GM21737 (cell line): ENCODE measurements around the gene JMJD6.
"Not testable (repeated sequence)": the region's sequence is repeated elsewhere in the genome, so short reads cannot be mapped to it uniquely, and the experiment has no call there.

Experiments
- ATAC-seq: cut with Tn5 transposase; IDR thresholded peaks from one replicate; pipeline ENCODE4 v1.9.1; 2021; ENCODE audit warnings: mild to moderate bottlenecking, moderate library complexity; ENCODE audit not compliant: unreplicated experiment

Gene JMJD6

DNA sequence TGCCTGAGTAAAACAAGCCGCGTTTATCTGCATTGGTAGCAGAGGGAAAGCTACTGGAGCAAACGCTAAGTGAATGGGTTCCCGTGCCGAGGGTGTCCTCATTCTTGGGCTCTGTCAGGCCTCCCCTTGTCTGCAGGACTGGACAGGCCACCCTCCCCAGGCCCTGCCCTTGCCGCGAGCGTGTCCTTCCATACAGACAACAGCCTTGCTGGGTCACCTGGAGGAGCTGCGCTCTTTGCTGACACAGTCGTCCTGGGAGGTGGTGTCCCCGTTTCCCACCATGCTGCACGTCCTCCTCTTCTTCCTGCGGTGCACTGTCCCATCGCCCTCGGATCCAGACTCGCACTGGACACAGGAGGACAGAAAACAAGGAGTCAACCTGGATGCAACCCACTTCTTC, 7.9 kb downstream of the JMJD6 start:
- no peak for ATAC-seq

DNA sequence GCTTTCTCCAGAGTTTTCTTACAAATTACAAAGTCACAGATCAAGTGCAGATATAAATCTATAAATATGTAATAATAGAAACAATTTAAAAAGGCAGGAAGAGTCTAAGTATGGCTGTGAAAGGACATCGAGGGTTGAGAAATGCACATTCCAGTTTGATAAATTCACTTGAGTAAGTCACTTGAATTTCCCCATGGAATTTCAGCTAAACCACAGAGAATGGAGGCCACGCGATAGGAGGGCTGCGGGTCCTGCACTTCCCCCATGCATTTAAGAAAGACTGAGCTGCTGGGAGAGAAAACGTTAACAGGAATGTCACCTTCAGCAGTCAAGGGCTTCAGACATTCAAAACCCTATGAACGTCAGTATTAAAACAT, 9.6 kb downstream of the JMJD6 start:
- ATAC-seq = no peak

DNA sequence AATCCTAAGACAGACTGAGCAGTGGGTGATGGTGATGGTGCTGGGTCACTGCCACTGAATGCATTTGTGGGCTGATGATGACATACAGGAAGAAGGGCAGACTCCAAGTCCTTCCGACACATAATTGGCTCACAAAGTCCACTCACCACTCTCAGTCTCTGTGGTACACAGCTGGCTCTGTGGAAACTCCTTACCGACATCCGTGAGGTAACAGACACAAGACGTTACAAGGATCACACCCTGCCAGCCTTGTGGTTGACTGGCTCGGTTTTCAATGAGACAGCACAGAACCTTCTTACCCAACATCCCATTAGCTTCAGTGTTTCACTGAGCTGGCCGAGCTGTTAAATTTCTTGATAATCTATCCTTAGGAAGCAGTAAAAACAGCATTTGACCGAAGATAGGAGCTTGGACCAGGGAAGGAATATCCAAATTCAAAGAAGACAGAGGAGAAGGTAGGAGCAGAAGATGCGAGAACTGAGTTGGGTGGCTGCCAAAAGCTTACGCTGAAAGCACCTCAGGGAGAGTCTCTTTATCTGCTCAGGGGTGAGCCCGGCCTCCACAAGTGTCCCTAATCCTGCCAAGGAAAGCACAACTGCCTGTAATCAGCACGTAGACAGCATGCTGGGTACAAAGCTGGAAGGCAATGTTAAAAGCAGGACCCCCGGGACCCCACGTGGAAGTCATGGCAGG, 10.1 kb downstream of the JMJD6 start:
- ATAC-seq = no peak

DNA sequence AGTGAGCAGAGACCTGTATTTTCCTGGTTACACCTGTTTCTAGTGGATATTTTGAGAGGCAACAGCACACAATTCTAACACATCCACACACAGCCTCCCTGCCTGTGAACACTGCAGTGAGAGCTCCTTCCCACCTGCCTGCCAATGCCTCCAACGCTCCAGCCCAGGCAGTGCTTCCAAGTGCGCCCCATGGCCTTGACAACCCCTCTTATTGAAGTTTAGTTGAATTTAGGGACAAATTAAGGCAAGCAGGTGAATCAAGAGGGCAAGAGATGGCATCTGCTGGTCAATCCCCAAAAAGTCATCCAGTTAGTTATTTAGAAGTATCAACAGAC, 10.9 kb downstream of the JMJD6 start:
- no peak for ATAC-seq

- ATAC-seq = no peak
Measured at GRCh38 chr17:76714822-76715495, 11.4 kb downstream of the JMJD6 start.

GRCh38 chr17:76714336-76714735, 12.1 kb downstream of the JMJD6 start:
- no peak for ATAC-seq

DNA sequence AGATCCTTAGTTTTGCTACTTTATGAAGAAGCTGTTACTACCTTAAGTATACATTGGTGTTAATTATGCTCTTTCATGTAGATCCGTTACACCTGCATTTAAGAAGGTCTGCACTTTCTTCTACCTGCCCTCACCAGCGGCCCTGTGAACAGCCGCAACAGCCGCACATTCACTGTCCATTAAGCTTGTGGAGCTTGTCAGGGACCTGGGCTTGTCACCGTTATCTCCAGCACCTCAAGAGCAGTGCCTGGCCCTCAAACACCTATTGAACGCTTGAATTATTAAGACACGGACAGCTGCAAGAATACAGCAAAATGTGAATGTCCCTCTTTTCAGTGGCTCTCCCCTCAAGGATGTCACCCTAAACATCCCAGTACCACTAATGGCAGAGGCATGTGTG, 12.6 kb downstream of the JMJD6 start:
- no peak for ATAC-seq

GRCh38 chr17:76712321-76712720, 14.1 kb downstream of the JMJD6 start:
- ATAC-seq = not testable (repeated sequence)

GRCh38 chr17:76710863-76711611, 15.4 kb downstream of the JMJD6 start, which contains the start of gene MXRA7:
MXRA7 (minus strand) TSS chr17:76710965; CDS start chr17:76710946, 19 bp downstream.
- no peak for ATAC-seq

DNA sequence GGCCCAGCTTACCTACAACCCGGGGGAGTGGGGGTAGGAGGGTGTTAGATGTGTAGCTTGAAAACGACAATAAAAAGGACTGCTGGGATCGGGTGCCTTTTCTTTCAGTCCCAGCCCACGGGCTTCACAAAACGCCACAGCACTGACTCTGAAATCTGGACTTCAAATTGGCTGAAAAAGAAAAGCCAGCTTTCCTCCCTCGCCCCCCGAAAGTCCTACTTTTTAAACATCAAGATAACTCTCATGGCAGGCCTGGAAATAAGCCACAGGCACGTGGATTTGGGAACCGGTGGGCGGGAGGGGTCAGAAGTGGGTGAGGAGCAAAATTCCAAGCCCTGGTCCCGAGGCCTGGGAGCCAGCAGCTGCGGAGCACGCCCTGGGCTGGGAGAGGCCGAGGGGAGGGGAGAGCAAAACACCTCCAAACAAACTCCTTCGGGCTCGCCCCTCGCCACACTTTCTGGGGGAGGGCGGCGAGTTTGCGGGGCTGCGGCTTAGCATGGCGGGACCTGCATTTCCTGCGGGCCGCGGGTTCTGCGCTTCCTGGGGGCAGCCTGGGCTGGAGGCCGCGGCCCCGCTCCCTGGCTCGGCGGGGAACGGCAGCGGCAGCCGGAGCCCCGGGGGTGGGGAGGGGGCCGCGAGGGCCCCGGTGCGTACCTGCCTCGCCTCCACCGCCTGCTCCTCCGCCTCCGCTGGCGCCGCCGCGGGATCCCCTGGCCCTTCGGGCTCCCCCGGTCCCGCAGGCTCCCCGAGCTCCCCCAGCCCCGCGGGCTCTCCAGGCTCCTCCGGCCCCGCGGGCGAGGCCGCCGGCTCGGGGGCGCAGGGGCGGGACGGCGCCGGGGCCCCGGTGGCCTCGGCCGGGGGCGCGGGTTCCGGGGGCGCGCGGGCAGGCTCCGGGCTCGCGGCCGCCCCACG, 16.2 kb downstream of the JMJD6 start:
- not testable (repeated sequence) for ATAC-seq

GRCh38 chr17:76709077-76709950, 17.1 kb downstream of the JMJD6 start:
- no peak for ATAC-seq

DNA sequence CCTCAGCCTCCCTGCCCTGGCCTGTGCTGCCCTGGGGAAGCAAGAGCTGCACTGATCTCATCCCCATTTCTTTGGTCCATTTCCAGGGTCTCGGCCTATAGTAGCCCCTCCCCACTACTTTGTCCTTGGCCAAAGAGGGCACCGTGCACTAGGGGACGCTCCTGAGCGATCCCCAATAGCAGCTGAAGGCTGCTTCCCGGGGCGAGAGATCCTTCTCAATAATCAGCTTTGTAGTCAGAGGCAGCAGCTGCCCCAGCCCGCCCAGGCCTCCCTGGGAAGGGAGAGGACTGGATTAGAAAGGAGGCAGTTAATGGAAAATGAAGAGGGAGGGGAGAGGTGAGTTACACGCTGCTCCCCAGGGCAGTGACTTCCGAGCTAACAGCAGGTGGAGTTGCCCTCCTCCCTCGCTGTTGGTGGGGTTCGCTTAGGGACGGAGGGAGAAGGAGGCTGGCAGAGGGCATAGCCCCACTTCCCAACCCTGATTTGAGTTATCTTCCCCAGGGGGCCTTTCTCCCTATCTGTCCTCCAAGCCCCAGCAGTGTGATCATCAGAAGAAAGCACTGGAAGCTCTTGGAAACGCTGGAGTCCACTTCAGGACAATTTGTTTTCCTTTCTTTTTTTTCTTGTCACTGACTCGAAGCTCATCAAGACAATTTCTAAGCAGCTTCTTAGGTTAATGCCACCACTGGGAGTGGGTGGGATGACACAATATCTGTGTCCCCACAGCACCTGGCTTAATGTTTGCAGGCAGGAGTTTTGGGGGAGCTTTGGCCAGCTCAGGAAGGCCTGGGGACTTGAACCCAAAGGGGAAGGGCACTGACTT, 18.2 kb downstream of the JMJD6 start:
- no peak for ATAC-seq

GRCh38 chr17:76706817-76707216, 19.6 kb downstream of the JMJD6 start:
- ATAC-seq = no peak

DNA sequence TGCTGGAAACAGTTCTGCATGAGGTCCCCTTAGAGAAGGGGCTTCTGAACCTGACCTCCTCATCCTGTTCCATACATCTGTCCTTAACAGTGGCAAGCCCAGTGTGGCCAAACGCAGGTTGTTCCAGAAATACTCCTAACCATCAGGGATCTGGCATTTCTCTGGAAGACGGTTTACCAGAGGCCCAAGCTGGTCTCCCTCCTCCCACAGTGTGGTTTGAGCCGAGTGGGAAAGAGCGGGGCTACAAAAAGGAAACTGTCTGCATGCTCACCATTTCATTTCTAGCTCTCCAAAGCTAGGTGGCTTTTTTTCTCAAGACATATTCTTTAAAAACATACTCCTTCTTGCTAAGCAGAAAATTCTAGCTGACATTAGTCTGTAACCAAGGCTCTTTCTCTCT, 21.6 kb downstream of the JMJD6 start:
- ATAC-seq = no peak

DNA sequence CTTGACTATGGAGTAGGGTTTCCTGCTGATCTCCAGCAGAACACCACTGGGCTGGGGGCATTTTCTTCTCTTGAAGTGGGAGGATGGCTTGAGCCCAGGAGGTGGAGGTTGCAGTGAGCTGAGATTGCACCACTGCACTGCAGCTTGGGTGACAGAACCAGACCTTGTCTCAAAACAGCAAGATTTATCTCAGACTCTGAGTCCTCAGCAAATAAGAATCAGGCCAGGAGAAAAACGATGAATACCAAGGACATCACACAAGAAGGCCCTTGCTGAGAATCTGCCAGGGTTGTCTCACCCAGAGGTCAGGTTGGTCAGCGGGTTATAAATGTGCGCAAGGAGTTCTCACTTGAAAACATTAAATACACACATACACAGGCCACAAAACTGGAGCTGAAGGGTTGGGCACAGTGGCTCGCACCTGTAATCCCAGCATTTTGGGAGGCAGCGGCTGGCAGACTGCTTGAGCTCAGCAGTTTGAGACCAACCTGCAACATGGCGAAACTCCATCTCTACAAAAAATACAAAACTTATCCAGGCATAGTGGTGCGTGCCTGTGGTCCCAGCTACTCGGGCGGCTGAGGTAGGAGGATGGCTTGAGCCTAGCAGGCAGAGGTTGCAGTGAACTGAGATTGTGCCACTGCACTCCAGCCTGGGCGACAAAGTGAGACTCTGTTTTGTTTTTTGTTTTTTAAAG, 23.3 kb downstream of the JMJD6 start:
- ATAC-seq = no peak

DNA sequence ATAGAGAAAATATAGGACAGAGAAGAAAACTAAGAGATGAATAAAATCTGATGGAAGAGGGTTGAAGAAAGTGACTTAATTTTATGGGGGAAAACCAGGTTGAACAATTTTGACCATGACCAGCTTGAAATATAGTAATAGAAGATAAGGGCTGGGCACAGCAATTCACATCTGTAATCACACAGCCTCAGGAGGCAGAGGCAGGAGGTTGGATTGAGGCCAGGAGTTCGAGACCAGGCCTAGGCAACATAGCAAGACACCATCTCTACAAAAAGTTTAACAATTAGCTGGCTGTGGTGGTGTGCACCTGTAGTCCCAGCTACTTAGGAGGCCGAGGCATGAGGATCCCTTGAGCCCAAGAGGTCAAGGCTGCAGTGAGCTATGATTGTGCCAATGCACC, 24.3 kb downstream of the JMJD6 start:
- ATAC-seq = no peak

DNA sequence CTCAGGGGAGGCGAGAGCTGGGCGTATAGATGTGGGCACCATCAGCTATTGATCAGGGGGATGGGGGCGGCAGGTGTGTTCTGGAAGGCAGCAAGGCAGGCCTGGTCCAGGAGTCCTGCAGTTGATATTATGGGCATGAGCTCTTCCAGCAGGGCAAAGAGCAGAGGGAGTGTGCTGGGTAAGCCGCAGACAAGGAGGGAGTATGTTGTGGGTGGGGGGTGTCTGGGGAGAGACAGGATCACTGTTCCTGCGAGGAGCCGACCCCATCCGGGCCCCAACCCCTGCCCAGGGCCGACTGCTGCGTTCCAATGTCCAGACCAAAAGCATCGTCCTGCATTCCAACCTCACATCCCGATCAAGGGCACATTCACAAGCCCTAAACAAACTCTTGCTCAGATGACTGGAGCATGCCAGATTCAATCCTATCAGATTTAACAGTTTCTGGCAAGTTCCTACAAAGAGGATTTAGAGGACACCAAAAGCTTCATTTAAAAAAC, 24.9 kb downstream of the JMJD6 start:
- ATAC-seq = no peak
